A375 (cell line): ENCODE results near the gene CYFIP1. TPM values are rescaled to one million over a fixed set of nuclear protein-coding genes. Genes with fewer than 3 reads are reported as not detected.

Experiments
- total RNA-seq: library from RNA; depleted of rRNA; stranded (reverse); fragments of >200 nt; shearing (Covaris generic); gene quantifications from 2 replicates; pipeline ENCODE4 v1.2.3, GENCODE V29; 2014; rRNA removed

The CYFIP1 gene
- 85.1 and 92.1 TPM in 2 replicates for total RNA-seq

DNA sequence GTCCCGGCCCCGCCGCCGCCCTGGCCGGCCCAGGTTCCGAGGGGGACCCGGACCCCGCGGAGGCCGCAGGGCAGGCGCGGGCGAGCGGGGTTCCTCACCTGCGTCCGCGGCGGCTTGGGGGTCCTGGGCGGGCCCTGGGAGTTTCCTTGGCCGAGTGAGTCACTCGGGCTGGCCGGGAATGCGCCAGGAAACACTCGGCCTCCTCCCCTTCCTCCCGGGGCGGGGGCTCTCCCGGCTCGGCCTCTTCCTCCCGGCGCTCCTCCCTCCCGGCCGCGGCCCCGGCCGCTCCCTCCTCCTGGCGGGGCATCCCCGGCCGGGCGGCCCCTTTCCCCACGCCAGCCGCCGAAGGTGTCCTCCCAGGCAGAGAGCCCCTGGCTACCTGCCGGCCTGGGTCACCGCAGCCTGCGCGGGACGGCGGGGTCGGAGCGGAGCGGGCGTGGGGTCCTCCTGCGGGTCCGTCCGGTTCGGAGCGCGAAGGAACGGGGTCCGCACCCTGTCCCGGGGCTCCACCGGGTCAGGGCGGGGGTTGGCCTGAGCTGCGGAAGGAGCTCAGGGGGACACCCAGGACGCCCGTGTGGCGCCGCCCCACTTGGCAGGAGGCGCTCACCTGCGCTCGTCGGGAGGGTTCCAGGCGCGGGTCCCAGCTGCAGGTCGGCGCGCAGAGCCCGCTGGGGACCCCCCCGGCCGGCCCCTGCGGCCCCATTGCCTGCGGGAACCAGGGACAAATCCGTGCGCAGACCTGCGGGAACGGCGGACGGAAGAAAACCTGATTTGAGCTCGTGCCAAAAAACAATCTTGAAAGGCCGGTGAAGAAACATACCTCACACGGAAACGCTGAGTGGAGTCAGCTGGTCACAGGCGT is at the start of gene CYFIP1:
CYFIP1 (minus strand) TSS at position 180 of the 862 bp plus-strand sequence. CDS start 33,083 bp downstream, outside the sequence.

DNA sequence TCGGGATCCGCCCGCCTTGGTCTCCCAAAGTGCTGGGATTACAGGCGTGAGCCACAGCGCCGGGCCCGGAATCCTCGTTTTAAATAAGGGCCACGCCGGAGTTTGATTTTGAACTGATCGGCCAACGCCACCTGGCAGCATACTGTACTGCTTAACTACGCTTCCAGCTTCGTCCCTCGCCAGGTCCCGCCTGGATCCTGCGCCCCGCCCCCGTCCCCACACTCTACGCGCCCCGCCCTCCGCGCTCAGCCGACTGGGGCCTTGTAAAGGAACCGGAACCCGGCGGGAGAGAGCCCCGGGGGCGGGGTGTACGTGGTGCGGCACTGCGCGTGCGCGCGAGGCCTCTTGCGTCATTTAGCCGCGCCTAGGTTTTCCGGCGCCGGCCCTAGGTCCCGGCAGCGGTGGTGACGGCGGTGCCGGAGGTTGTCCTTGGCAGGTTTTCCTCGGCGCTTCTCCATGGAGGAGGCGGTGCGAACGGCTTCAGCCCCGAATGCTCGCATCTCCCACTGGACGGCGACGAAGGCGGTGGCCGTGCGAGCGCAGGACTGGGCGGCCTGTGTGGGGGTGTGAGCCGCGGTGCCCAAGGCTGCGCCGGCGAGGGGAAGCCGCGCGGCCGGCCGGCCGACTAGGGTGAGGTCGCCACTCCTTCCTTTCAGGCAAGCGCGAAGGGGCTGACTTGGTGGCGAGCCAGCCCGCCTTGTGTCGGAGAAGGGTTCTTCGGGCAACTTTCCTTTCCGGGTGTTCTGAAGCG is 141.7 kb downstream of the CYFIP1 start, which contains the start of gene NIPA2:
NIPA2 (plus strand) TSS at position 375 of the 751 bp plus-strand sequence. CDS start 13,066 bp downstream, outside the sequence.

Other genes with a start within 250 kb of the CYFIP1 start
- gene NIPA1, start 193.7 kb downstream of the CYFIP1 start, total RNA-seq, result 12.6 and 13.8 TPM in 2 replicates
- gene NIPA2, start 141.7 kb downstream of the CYFIP1 start, total RNA-seq, result 86.3 and 86.7 TPM in 2 replicates
- gene TUBGCP5, start 59.2 kb upstream of the CYFIP1 start, total RNA-seq, result 28.2 and 33.9 TPM in 2 replicates
- not detected in 2 replicates for gene GOLGA6L1, start 156.5 kb upstream of the CYFIP1 start, total RNA-seq